ENCODE measurements around the gene BUB3.

The BUB3 gene

GRCh38 chr10:123194056-123194455, 39.9 kb downstream of the BUB3 start:
- Histone ChIP-seq H3K4ac (ENCODE audit: low read depth in 1 of 2, low read length in 2 of 2) (no peak overlapping the region), H2BK15ac (ENCODE audit: low read depth, poor library complexity, severe bottlenecking) (no peak overlapping the region), H3K4me2 (ENCODE audit: low read length, poor library complexity, severe bottlenecking) (no peak overlapping the region), H2BK120ac (ENCODE audit: low read depth, low read length) (no peak overlapping the region), H3K36me3 (ENCODE audit: control insufficient read depth in 1 of 2, insufficient read depth in 2 of 2, low read depth in 1 of 2, low read length in 2 of 2) (peaks cover 4 to 13% of the 10 kb centered on the region in 2 experiments), H4K91ac (ENCODE audit: low read length) (no peak overlapping the region), H2AFZ (ENCODE audit: low read depth, low read length) (no peak overlapping the region), H3K79me1 (replicated peaks; ENCODE audit: low read length, poor library complexity, severe bottlenecking) (peaks cover 13% of the 10 kb centered on the region), H3K9me3 (ENCODE audit: control insufficient read depth, low read length) (no peaks in the 10 kb centered on the region), H3K27me3 (ENCODE audit: control insufficient read depth in 1 of 2, insufficient read depth in 1 of 2, low read length in 2 of 2) (no peaks in the 10 kb centered on the region), H2BK5ac (ENCODE audit: low read depth, low read length, poor library complexity, severe bottlenecking) (no peak overlapping the region), H3K9ac (ENCODE audit: low read length) (no peak overlapping the region), H3K18ac (ENCODE audit: low read depth in 1 of 2, low read length in 2 of 2) (no peak overlapping the region), H2BK12ac (ENCODE audit: low read length in 2 of 2) (no peak overlapping the region), H3K27ac (ENCODE audit: low read length, poor library complexity, severe bottlenecking) (no peak overlapping the region), H4K8ac (ENCODE audit: low read length) (no peak overlapping the region), H3K23ac (ENCODE audit: low read length in 2 of 2) (no peak overlapping the region), H3K4me1 (ENCODE audit: control insufficient read depth, insufficient read depth, low read depth, low read length) (no peaks in the 10 kb centered on the region), H2AK5ac (ENCODE audit: low read length, severe bottlenecking) (no peak overlapping the region), H3K4me3 (ENCODE audit: insufficient read depth in 1 of 2, low read depth in 1 of 2, low read length in 2 of 2) (no peak overlapping the region), H3K14ac (ENCODE audit: low read length in 2 of 2) (no peak overlapping the region)
- no peak for DNase-seq
- WGBS, result 96% methylated on average over 9 of the region's 9 CpGs

GRCh38 chr10:123200531-123200930, 46.3 kb downstream of the BUB3 start:
- DNase-seq, result no peak
- Histone ChIP-seq H3K79me1 (replicated peaks; ENCODE audit: low read length, poor library complexity, severe bottlenecking) (no peaks in the 10 kb centered on the region), H2BK15ac (ENCODE audit: low read depth, poor library complexity, severe bottlenecking) (no peak overlapping the region), H2BK12ac (ENCODE audit: low read length in 2 of 2) (no peak overlapping the region), H3K27me3 (ENCODE audit: control insufficient read depth in 1 of 2, insufficient read depth in 1 of 2, low read length in 2 of 2) (no peaks in the 10 kb centered on the region), H2AK5ac (ENCODE audit: low read length, severe bottlenecking) (no peak overlapping the region), H3K9ac (ENCODE audit: low read length) (no peak overlapping the region), H2AFZ (ENCODE audit: low read depth, low read length) (no peak overlapping the region), H4K8ac (ENCODE audit: low read length) (no peak overlapping the region), H3K4me1 (ENCODE audit: control insufficient read depth, insufficient read depth, low read depth, low read length) (no peaks in the 10 kb centered on the region), H3K4me2 (ENCODE audit: low read length, poor library complexity, severe bottlenecking) (no peak overlapping the region), H4K91ac (ENCODE audit: low read length) (no peak overlapping the region), H3K27ac (ENCODE audit: low read length, poor library complexity, severe bottlenecking) (no peak overlapping the region), H3K23ac (ENCODE audit: low read length in 2 of 2) (no peak overlapping the region), H2BK120ac (ENCODE audit: low read depth, low read length) (no peak overlapping the region), H3K18ac (ENCODE audit: low read depth in 1 of 2, low read length in 2 of 2) (no peak overlapping the region), H3K4me3 (ENCODE audit: insufficient read depth in 1 of 2, low read depth in 1 of 2, low read length in 2 of 2) (no peak overlapping the region), H2BK5ac (ENCODE audit: low read depth, low read length, poor library complexity, severe bottlenecking) (no peak overlapping the region), H3K36me3 (ENCODE audit: control insufficient read depth in 1 of 2, insufficient read depth in 2 of 2, low read depth in 1 of 2, low read length in 2 of 2) (peaks cover 0 to 4% of the 10 kb centered on the region in 2 experiments), H3K14ac (ENCODE audit: low read length in 2 of 2) (no peak overlapping the region), H3K9me3 (ENCODE audit: control insufficient read depth, low read length) (no peaks in the 10 kb centered on the region), H3K4ac (ENCODE audit: low read depth in 1 of 2, low read length in 2 of 2) (no peak overlapping the region)
- 77% methylated on average over 6 of the region's 6 CpGs for WGBS

- no peak overlapping the region for H2AFZ ChIP-seq (ENCODE audit: low read depth, low read length)
These were observed 48.3 kb downstream of the BUB3 start for GRCh38 chr10:123202506-123202905.

GRCh38 chr10:123203393-123204126, 49.4 kb downstream of the BUB3 start:
- H3K9ac ChIP-seq (ENCODE audit: low read length), result no peak overlapping the region
- H4K91ac ChIP-seq (ENCODE audit: low read length), result no peak overlapping the region
- no peak overlapping the region for H3K14ac ChIP-seq (ENCODE audit: low read length in 2 of 2)
- no peak overlapping the region for H2BK120ac ChIP-seq (ENCODE audit: low read depth, low read length)
- no peak overlapping the region for H2AK5ac ChIP-seq (ENCODE audit: low read length, severe bottlenecking)
- H3K4me2 ChIP-seq (ENCODE audit: low read length, poor library complexity, severe bottlenecking), result no peak overlapping the region
- no peak overlapping the region for H2BK5ac ChIP-seq (ENCODE audit: low read depth, low read length, poor library complexity, severe bottlenecking)
- peaks cover 6% of the 10 kb centered on the region for H3K9me3 ChIP-seq (ENCODE audit: control insufficient read depth, low read length)
- H3K18ac ChIP-seq (ENCODE audit: low read depth in 1 of 2, low read length in 2 of 2), result no peak overlapping the region
- no peak for DNase-seq
- peaks cover 0 to 4% of the 10 kb centered on the region in 2 experiments for H3K36me3 ChIP-seq (ENCODE audit: control insufficient read depth in 1 of 2, insufficient read depth in 2 of 2, low read depth in 1 of 2, low read length in 2 of 2)
- no peaks in the 10 kb centered on the region for H3K4me1 ChIP-seq (ENCODE audit: control insufficient read depth, insufficient read depth, low read depth, low read length)
- no peaks in the 10 kb centered on the region for H3K79me1 ChIP-seq (replicated peaks; ENCODE audit: low read length, poor library complexity, severe bottlenecking)
- no peak overlapping the region for H3K4me3 ChIP-seq (ENCODE audit: insufficient read depth in 1 of 2, low read depth in 1 of 2, low read length in 2 of 2)
- H2AFZ ChIP-seq (ENCODE audit: low read depth, low read length), result no peak overlapping the region
- H2BK15ac ChIP-seq (ENCODE audit: low read depth, poor library complexity, severe bottlenecking), result no peak overlapping the region
- H3K4ac ChIP-seq (ENCODE audit: low read depth in 1 of 2, low read length in 2 of 2), result no peak overlapping the region
- no peak overlapping the region for H2BK12ac ChIP-seq (ENCODE audit: low read length in 2 of 2)
- no peak overlapping the region for H3K27ac ChIP-seq (ENCODE audit: low read length, poor library complexity, severe bottlenecking)
- H4K8ac ChIP-seq (ENCODE audit: low read length), result no peak overlapping the region
- no peak overlapping the region for H3K23ac ChIP-seq (ENCODE audit: low read length in 2 of 2)
- WGBS, result 88% methylated on average over 4 of the region's 6 CpGs
- no peaks in the 10 kb centered on the region for H3K27me3 ChIP-seq (ENCODE audit: control insufficient read depth in 1 of 2, insufficient read depth in 1 of 2, low read length in 2 of 2)

More at GRCh38 chr10:123202506-123202905, 48.3 kb downstream of the BUB3 start:
- no peak overlapping the region for H3K9ac ChIP-seq (ENCODE audit: low read length)
- peaks cover 3% of the 10 kb centered on the region for H3K9me3 ChIP-seq (ENCODE audit: control insufficient read depth, low read length)
- H3K36me3 ChIP-seq (ENCODE audit: control insufficient read depth in 1 of 2, insufficient read depth in 2 of 2, low read depth in 1 of 2, low read length in 2 of 2), result peaks cover 0 to 4% of the 10 kb centered on the region in 2 experiments
- H4K91ac ChIP-seq (ENCODE audit: low read length), result no peak overlapping the region
- H2BK120ac ChIP-seq (ENCODE audit: low read depth, low read length), result no peak overlapping the region
- no peak overlapping the region for H2BK12ac ChIP-seq (ENCODE audit: low read length in 2 of 2)
- no peaks in the 10 kb centered on the region for H3K4me1 ChIP-seq (ENCODE audit: control insufficient read depth, insufficient read depth, low read depth, low read length)
- H3K14ac ChIP-seq (ENCODE audit: low read length in 2 of 2), result no peak overlapping the region
- H4K8ac ChIP-seq (ENCODE audit: low read length), result no peak overlapping the region
- 94% methylated on average over 8 of the region's 8 CpGs for WGBS
- no peak overlapping the region for H2AK5ac ChIP-seq (ENCODE audit: low read length, severe bottlenecking)
- no peaks in the 10 kb centered on the region for H3K79me1 ChIP-seq (replicated peaks; ENCODE audit: low read length, poor library complexity, severe bottlenecking)
- no peak overlapping the region for H2BK15ac ChIP-seq (ENCODE audit: low read depth, poor library complexity, severe bottlenecking)
- no peak overlapping the region for H3K4me2 ChIP-seq (ENCODE audit: low read length, poor library complexity, severe bottlenecking)
- DNase-seq, result no peak
- H3K27ac ChIP-seq (ENCODE audit: low read length, poor library complexity, severe bottlenecking), result no peak overlapping the region
- H3K23ac ChIP-seq (ENCODE audit: low read length in 2 of 2), result no peak overlapping the region
- no peak overlapping the region for H3K4ac ChIP-seq (ENCODE audit: low read depth in 1 of 2, low read length in 2 of 2)
- no peak overlapping the region for H3K18ac ChIP-seq (ENCODE audit: low read depth in 1 of 2, low read length in 2 of 2)
- no peak overlapping the region for H3K4me3 ChIP-seq (ENCODE audit: insufficient read depth in 1 of 2, low read depth in 1 of 2, low read length in 2 of 2)
- no peak overlapping the region for H2BK5ac ChIP-seq (ENCODE audit: low read depth, low read length, poor library complexity, severe bottlenecking)
- H3K27me3 ChIP-seq (ENCODE audit: control insufficient read depth in 1 of 2, insufficient read depth in 1 of 2, low read length in 2 of 2), result no peaks in the 10 kb centered on the region
